Mesenchymal stem cell (in vitro differentiated cells and primary cell): Measurements from ENCODE around the gene WNT11.

Experiments
- DNase-seq: peaks from one replicate; pipeline ENCODE4 v3.0.0-alpha.2; 2013
- H2AFZ ChIP-seq: one replicate; pipeline ENCODE4 v1.6.1; 2013; ENCODE audit warnings: low read depth, mild to moderate bottlenecking, control low read depth, inconsistent platforms, low read length, moderate library complexity
- H2AK5ac ChIP-seq: 2 replicates; pipeline ENCODE4 v1.6.1; 2013; ENCODE audit warnings: low read length, moderate library complexity, mild to moderate bottlenecking, inconsistent platforms; ENCODE audit not compliant: severe bottlenecking
- H2BK120ac ChIP-seq: one replicate; pipeline ENCODE4 v1.6.1; 2013; ENCODE audit warnings: low read depth, mild to moderate bottlenecking, inconsistent platforms, low read length, moderate library complexity
- H2BK12ac ChIP-seq, 2 experiments: one replicate each; pipeline ENCODE4 v1.6.1; 2013; ENCODE audit warnings: inconsistent platforms in 2 of 2, low read length in 2 of 2, mild to moderate bottlenecking in 2 of 2, moderate library complexity in 2 of 2, control low read depth in 1 of 2
- H2BK15ac ChIP-seq: one replicate; pipeline ENCODE4 v1.6.1; 2013; ENCODE audit warnings: mild to moderate bottlenecking, low read depth, inconsistent platforms; ENCODE audit not compliant: poor library complexity, severe bottlenecking
- H2BK5ac ChIP-seq: 2 replicates; pipeline ENCODE4 v1.6.1; 2013; ENCODE audit warnings: low read depth, mild to moderate bottlenecking, low read length, control low read depth, inconsistent platforms; ENCODE audit not compliant: poor library complexity, severe bottlenecking
- H3K14ac ChIP-seq, 2 experiments: one replicate each; pipeline ENCODE4 v1.6.1; 2013; ENCODE audit warnings: inconsistent platforms in 2 of 2, low read length in 2 of 2, control low read depth in 1 of 2, mild to moderate bottlenecking in 1 of 2, moderate library complexity in 1 of 2
- H3K18ac ChIP-seq, 2 experiments: one replicate each; pipeline ENCODE4 v1.6.1; 2013; ENCODE audit warnings: inconsistent platforms in 2 of 2, low read length in 2 of 2, control low read depth in 1 of 2, low read depth in 1 of 2, mild to moderate bottlenecking in 1 of 2
- H3K23ac ChIP-seq, 2 experiments: one replicate each; pipeline ENCODE4 v1.6.1; 2013; ENCODE audit warnings: inconsistent platforms in 2 of 2, low read length in 2 of 2, mild to moderate bottlenecking in 2 of 2, moderate library complexity in 2 of 2, control low read depth in 1 of 2
- H3K27ac ChIP-seq: 2 replicates; pipeline ENCODE4 v1.5.1; 2013; ENCODE audit warnings: mild to moderate bottlenecking, moderate library complexity, low read length, control low read depth, inconsistent platforms; ENCODE audit not compliant: poor library complexity, severe bottlenecking
- H3K27me3 ChIP-seq, 2 experiments: 2 replicates each; pipeline versions ENCODE4 v1.6.1 to v1.7.0; 2013; ENCODE audit warnings: low read length in 2 of 2, mild to moderate bottlenecking in 2 of 2, moderate library complexity in 2 of 2, control low read depth in 1 of 2, inconsistent platforms in 1 of 2; ENCODE audit not compliant: control insufficient read depth in 1 of 2, insufficient read depth in 1 of 2
- H3K36me3 ChIP-seq, 2 experiments: 2 replicates each; pipeline versions ENCODE4 v1.6.1 to v1.7.0; 2013; ENCODE audit warnings: low read length in 2 of 2, control low read depth in 1 of 2, inconsistent platforms in 1 of 2, low read depth in 1 of 2, mild to moderate bottlenecking in 1 of 2; ENCODE audit not compliant: insufficient read depth in 2 of 2, control insufficient read depth in 1 of 2
- H3K4ac ChIP-seq, 2 experiments: one replicate each; pipeline ENCODE4 v1.6.1; 2013; ENCODE audit warnings: inconsistent platforms in 2 of 2, low read length in 2 of 2, mild to moderate bottlenecking in 2 of 2, moderate library complexity in 2 of 2, control low read depth in 1 of 2, low read depth in 1 of 2
- H3K4me1 ChIP-seq: 2 replicates; pipeline ENCODE4 v1.6.1; 2013; ENCODE audit warnings: low read depth, low read length, control low read depth; ENCODE audit not compliant: control insufficient read depth, insufficient read depth
- H3K4me2 ChIP-seq: 2 replicates; pipeline ENCODE4 v1.6.1; 2013; ENCODE audit warnings: low read length, mild to moderate bottlenecking, inconsistent platforms; ENCODE audit not compliant: poor library complexity, severe bottlenecking
- H3K4me3 ChIP-seq, 2 experiments: 2 replicates each; pipeline versions ENCODE4 v1.5.1 to v1.7.0; 2013; ENCODE audit warnings: low read length in 2 of 2, mild to moderate bottlenecking in 2 of 2, control low read depth in 1 of 2, low read depth in 1 of 2; ENCODE audit not compliant: insufficient read depth in 1 of 2
- H3K79me1 ChIP-seq: replicated peaks from 2 replicates; pipeline ENCODE4 v1.6.1; 2013; ENCODE audit warnings: mild to moderate bottlenecking, control low read depth, low read length, inconsistent platforms; ENCODE audit not compliant: poor library complexity, severe bottlenecking
- H3K9ac ChIP-seq: 2 replicates; pipeline ENCODE4 v1.7.0; 2013; ENCODE audit warnings: mild to moderate bottlenecking, low read length, moderate library complexity
- H3K9me3 ChIP-seq: 2 replicates; pipeline ENCODE4 v1.7.0; 2013; ENCODE audit warnings: mild to moderate bottlenecking, low read length; ENCODE audit not compliant: control insufficient read depth
- H4K8ac ChIP-seq: one replicate; pipeline ENCODE4 v1.6.1; 2013; ENCODE audit warnings: inconsistent platforms, mild to moderate bottlenecking, low read length, moderate library complexity
- H4K91ac ChIP-seq: one replicate; pipeline ENCODE4 v1.6.1; 2013; ENCODE audit warnings: mild to moderate bottlenecking, low read length, inconsistent platforms
- WGBS: methylation state at CpG from one replicate; pipeline ENCODE4 v1.1.7; 2013; ENCODE audit warnings: mixed read lengths; 5-methylcytosine and 5-hydroxymethylcytosine counted together

The WNT11 gene

GRCh38 chr11:76218449-76219178 is 12.3 kb upstream of the WNT11 start:
- peaks cover 0 to 52% of the 10 kb centered on the region in 2 experiments for H3K27me3 ChIP-seq
- peak overlapping the region; percentile 19 for H4K91ac ChIP-seq
- H3K4ac ChIP-seq: no peak overlapping the region
- no peak overlapping the region for H2BK120ac ChIP-seq
- no peak overlapping the region for H2BK5ac ChIP-seq
- no peak overlapping the region for H2BK15ac ChIP-seq
- no peak overlapping the region for H3K14ac ChIP-seq
- H3K9ac ChIP-seq: no peak overlapping the region
- no peak overlapping the region for H2AK5ac ChIP-seq
- H2BK12ac ChIP-seq: no peak overlapping the region
- no peak overlapping the region for H3K4me3 ChIP-seq
- no peak for DNase-seq
- no peaks in the 10 kb centered on the region for H3K4me1 ChIP-seq
- WGBS: 52% methylated on average over 8 of the region's 9 CpGs
- no peak overlapping the region for H3K18ac ChIP-seq
- H2AFZ ChIP-seq: no peak overlapping the region
- no peak overlapping the region for H3K23ac ChIP-seq
- no peak overlapping the region for H4K8ac ChIP-seq
- no peaks in the 10 kb centered on the region for H3K79me1 ChIP-seq
- no peak overlapping the region for H3K27ac ChIP-seq
- H3K4me2 ChIP-seq: no peak overlapping the region
- no peaks in the 10 kb centered on the region for H3K9me3 ChIP-seq
- no peaks in the 10 kb centered on the region for H3K36me3 ChIP-seq

- no peak overlapping the region for H2AK5ac ChIP-seq
- H3K23ac ChIP-seq: no peak overlapping the region
- no peaks in the 10 kb centered on the region for H3K9me3 ChIP-seq
- no peak overlapping the region for H3K4me3 ChIP-seq
- no peak overlapping the region for H2BK12ac ChIP-seq
- no peak overlapping the region for H2BK15ac ChIP-seq
- no peaks in the 10 kb centered on the region for H3K36me3 ChIP-seq
- H2BK5ac ChIP-seq: no peak overlapping the region
- H3K27me3 ChIP-seq: peaks cover 0 to 61% of the 10 kb centered on the region in 2 experiments
- 83% methylated on average over 8 of the region's 8 CpGs for WGBS
- no peak overlapping the region for H2AFZ ChIP-seq
- H4K8ac ChIP-seq: no peak overlapping the region
- no peaks in the 10 kb centered on the region for H3K79me1 ChIP-seq
- H3K14ac ChIP-seq: no peak overlapping the region
- H4K91ac ChIP-seq: no peak overlapping the region
- no peaks in the 10 kb centered on the region for H3K4me1 ChIP-seq
- H3K18ac ChIP-seq: no peak overlapping the region
- no peak for DNase-seq
- H2BK120ac ChIP-seq: no peak overlapping the region
- no peak overlapping the region for H3K4me2 ChIP-seq
- no peak overlapping the region for H3K9ac ChIP-seq
- no peak overlapping the region for H3K27ac ChIP-seq
- no peak overlapping the region for H3K4ac ChIP-seq
Observed at GRCh38 chr11:76217653-76218160, 11.4 kb upstream of the WNT11 start.

- no peaks in the 10 kb centered on the region for H3K9me3 ChIP-seq
- H2BK15ac ChIP-seq: no peak overlapping the region
- H2BK12ac ChIP-seq: no peak overlapping the region
- H2AK5ac ChIP-seq: no peak overlapping the region
- H3K79me1 ChIP-seq: no peaks in the 10 kb centered on the region
- no peak overlapping the region for H3K4me2 ChIP-seq
- H3K4me3 ChIP-seq: no peak overlapping the region
- no peak overlapping the region for H3K4ac ChIP-seq
- H3K23ac ChIP-seq: no peak overlapping the region
- H3K9ac ChIP-seq: peak overlapping the region; percentile 3
- no peak overlapping the region for H2BK120ac ChIP-seq
- H3K27ac ChIP-seq: no peak overlapping the region
- H3K18ac ChIP-seq: no peak overlapping the region
- H2BK5ac ChIP-seq: no peak overlapping the region
- no peak overlapping the region for H4K8ac ChIP-seq
- no peak overlapping the region for H2AFZ ChIP-seq
- no peak overlapping the region for H4K91ac ChIP-seq
- peaks cover 7 to 69% of the 10 kb centered on the region in 2 experiments for H3K27me3 ChIP-seq
- peak; percentile 12 for DNase-seq
- WGBS: 62% methylated on average over 8 of the region's 9 CpGs
- no peaks in the 10 kb centered on the region for H3K4me1 ChIP-seq
- H3K14ac ChIP-seq: no peak overlapping the region
- H3K36me3 ChIP-seq: no peaks in the 10 kb centered on the region
Observed at GRCh38 chr11:76216536-76217325, 10.4 kb upstream of the WNT11 start.

- Histone ChIP-seq H3K4me3 (no peak overlapping the region), H3K79me1 (no peaks in the 10 kb centered on the region), H3K4ac (no peak overlapping the region), H3K9ac (peak overlapping the region; percentile 1), H2AK5ac (no peak overlapping the region), H3K36me3 (no peaks in the 10 kb centered on the region), H2BK15ac (no peak overlapping the region), H3K9me3 (no peaks in the 10 kb centered on the region), H2BK5ac (no peak overlapping the region), H2BK120ac (no peak overlapping the region), H3K4me2 (no peak overlapping the region), H3K14ac (no peak overlapping the region), H2AFZ (no peak overlapping the region), H3K4me1 (peaks cover 4% of the 10 kb centered on the region), H3K27ac (no peak overlapping the region), H4K91ac (no peak overlapping the region), H2BK12ac (no peak overlapping the region), H3K23ac (no peak overlapping the region), H3K18ac (no peak overlapping the region), H4K8ac (no peak overlapping the region), H3K27me3 (peaks cover 15 to 71% of the 10 kb centered on the region in 2 experiments)
- peak; percentile 32 for DNase-seq
- 77% methylated on average over 6 of the region's 6 CpGs for WGBS
Observed at GRCh38 chr11:76215941-76216340, 9.6 kb upstream of the WNT11 start.
